GM19240 (cell line): ENCODE measurements around the gene UPK3BL2.
"Not testable (repeated sequence)": the region's sequence is repeated elsewhere in the genome, so short reads cannot be mapped to it uniquely, and the experiment has no call there.

Experiments used
- DNase-seq: peaks from one replicate; pipeline ENCODE4 v3.0.0; 2011; ENCODE audit warnings: low spot score; ENCODE audit not compliant: insufficient read length

UPK3BL2 gene

GRCh38 chr7:102494473-102495149 is 48.9 kb downstream of the UPK3BL2 start:
- DNase-seq, result not testable (repeated sequence)

- DNase-seq, result not testable (repeated sequence)
Observed at GRCh38 chr7:102494026-102494425, 49.5 kb downstream of the UPK3BL2 start.

- not testable (repeated sequence) for DNase-seq
Observed at GRCh38 chr7:102493220-102493935, 50.1 kb downstream of the UPK3BL2 start.

GRCh38 chr7:102490529-102491075 is 52.9 kb downstream of the UPK3BL2 start:
- DNase-seq, result not testable (repeated sequence)
